Neural cell (in vitro differentiated cells): Measurements from ENCODE around the gene ZHX3. TPM values are rescaled to one million over a fixed set of nuclear protein-coding genes. Genes with fewer than 3 reads are reported as not detected.

Experiments
- H2AFZ ChIP-seq: fragments of 200-600, 300-800 bp; sonication (generic), shearing (Covaris generic); 2 replicates; pipeline ENCODE4 v1.6.0; 2014; ENCODE audit warnings: low read depth, mild to moderate bottlenecking, antibody characterized with exemption, low read length, moderate library complexity
- H3F3A ChIP-seq: fragments of 200-600 bp; shearing (Covaris generic); 2 replicates; pipeline ENCODE4 v1.6.1; 2016; ENCODE audit warnings: mild to moderate bottlenecking, moderate library complexity, mixed read lengths, antibody characterized with exemption, low read length; ENCODE audit not compliant: insufficient read depth, poor library complexity, severe bottlenecking
- H3K27ac ChIP-seq: fragments of 200-600, 300-800 bp; sonication (generic), shearing (Covaris generic); 2 replicates; pipeline ENCODE4 v1.5.1; 2014; ENCODE audit warnings: mild to moderate bottlenecking, low read length, moderate library complexity
- H3K27me3 ChIP-seq: fragments of 300-800, 200-600 bp; sonication (generic), shearing (Covaris generic); 2 replicates; pipeline ENCODE4 v1.6.0; 2014; ENCODE audit warnings: mild to moderate bottlenecking, low read depth, low read length, moderate library complexity; ENCODE audit not compliant: insufficient read depth
- H3K36me3 ChIP-seq: fragments of 300-800, 200-600 bp; sonication (generic), shearing (Covaris generic); 2 replicates; pipeline ENCODE4 v1.5.1; 2014; ENCODE audit warnings: mild to moderate bottlenecking, antibody characterized with exemption, low read length, moderate library complexity; ENCODE audit not compliant: insufficient read depth
- H3K4me2 ChIP-seq: fragments of 300-800, 200-600 bp; sonication (generic), shearing (Covaris generic); 2 replicates; pipeline ENCODE4 v1.6.0; 2014; ENCODE audit warnings: mild to moderate bottlenecking, low read length
- H3K4me3 ChIP-seq: fragments of 300-800, 200-600 bp; sonication (generic), shearing (Covaris generic); 2 replicates; pipeline ENCODE4 v1.5.1; 2014; ENCODE audit warnings: mild to moderate bottlenecking, low read length, moderate library complexity
- H3K79me2 ChIP-seq: fragments of 200-600 bp; shearing (Covaris generic); replicated peaks from 2 replicates; pipeline ENCODE4 v1.6.0; 2014; ENCODE audit warnings: mild to moderate bottlenecking, low read length, moderate library complexity; ENCODE audit not compliant: insufficient read depth
- H3K9ac ChIP-seq: fragments of 300-800, 200-600 bp; sonication (generic), shearing (Covaris generic); 2 replicates; pipeline ENCODE4 v1.6.1; 2016; ENCODE audit warnings: mild to moderate bottlenecking, low read length, mixed read lengths
- H3K9me2 ChIP-seq: fragments of 200-600 bp; shearing (Covaris generic); 2 replicates; pipeline ENCODE4 v1.6.1; 2016; ENCODE audit warnings: mild to moderate bottlenecking, low read length, mixed read lengths; ENCODE audit not compliant: insufficient read depth
- H3K9me3 ChIP-seq: fragments of 200-600, 300-800 bp; sonication (generic), shearing (Covaris generic); 2 replicates; pipeline ENCODE4 v1.6.1; 2016; ENCODE audit warnings: mild to moderate bottlenecking, mixed run types, low read length, moderate library complexity, mixed read lengths
- H4K20me1 ChIP-seq: fragments of 200-600 bp; shearing (Covaris generic); 2 replicates; pipeline ENCODE4 v1.6.1; 2016; ENCODE audit warnings: mild to moderate bottlenecking, mixed run types; ENCODE audit not compliant: insufficient read depth
- CTCF ChIP-seq: fragments of 450-650 bp; IDR thresholded peaks from 2 replicates; pipeline ENCODE4 v1.5.1; 2014; ENCODE audit warnings: antibody characterized with exemption, mild to moderate bottlenecking, moderate library complexity; ENCODE audit not compliant: poor library complexity, severe bottlenecking
- EP300 ChIP-seq: fragments of 450-650 bp; conservative IDR thresholded peaks from 2 replicates; pipeline ENCODE4 v1.6.1; 2014; ENCODE audit warnings: antibody characterized with exemption, mild to moderate bottlenecking, moderate library complexity; ENCODE audit not compliant: poor library complexity, severe bottlenecking
- EZH2 ChIP-seq: fragments of 200-600, 300-800 bp; shearing (Covaris generic), sonication (generic); IDR thresholded peaks from 2 replicates; pipeline ENCODE4 v1.6.1; 2014; ENCODE audit warnings: antibody characterized with exemption, low read length, borderline replicate concordance, mild to moderate bottlenecking; ENCODE audit not compliant: insufficient read depth, poor library complexity, severe bottlenecking
- MXI1 ChIP-seq: fragments of 450-650 bp; conservative IDR thresholded peaks from 2 replicates; pipeline ENCODE4 v1.6.1; 2014; ENCODE audit warnings: antibody characterized with exemption, mild to moderate bottlenecking; ENCODE audit not compliant: poor library complexity, severe bottlenecking
- POLR2AphosphoS5 ChIP-seq: IDR thresholded peaks from 2 replicates; pipeline ENCODE4 v1.6.1; 2012
- RAD21 ChIP-seq: fragments of 450-650 bp; conservative IDR thresholded peaks from 2 replicates; pipeline ENCODE4 v1.6.1; 2014; ENCODE audit warnings: antibody characterized with exemption, mild to moderate bottlenecking, moderate library complexity
- REST ChIP-seq: IDR thresholded peaks from 2 replicates; pipeline ENCODE4 v1.6.1; 2012; ENCODE audit warnings: borderline replicate concordance
- SMC3 ChIP-seq: fragments of 450-650 bp; conservative IDR thresholded peaks from 2 replicates; pipeline ENCODE4 v1.6.1; 2014; ENCODE audit warnings: antibody characterized with exemption, mild to moderate bottlenecking, moderate library complexity; ENCODE audit not compliant: poor library complexity
- TAF1 ChIP-seq: IDR thresholded peaks from 2 replicates; pipeline ENCODE4 v1.6.1; 2012; ENCODE audit warnings: low read depth
- polyA plus RNA-seq: library from polyadenylated mRNA; depleted of rRNA; stranded (reverse); fragments of >200 nt; gene quantifications from 2 replicates; pipeline ENCODE4 v1.2.3, GENCODE V29; 2014

The ZHX3 gene
- polyA plus RNA-seq, 1 donor from 2014 or later: 10.3 TPM

DNA sequence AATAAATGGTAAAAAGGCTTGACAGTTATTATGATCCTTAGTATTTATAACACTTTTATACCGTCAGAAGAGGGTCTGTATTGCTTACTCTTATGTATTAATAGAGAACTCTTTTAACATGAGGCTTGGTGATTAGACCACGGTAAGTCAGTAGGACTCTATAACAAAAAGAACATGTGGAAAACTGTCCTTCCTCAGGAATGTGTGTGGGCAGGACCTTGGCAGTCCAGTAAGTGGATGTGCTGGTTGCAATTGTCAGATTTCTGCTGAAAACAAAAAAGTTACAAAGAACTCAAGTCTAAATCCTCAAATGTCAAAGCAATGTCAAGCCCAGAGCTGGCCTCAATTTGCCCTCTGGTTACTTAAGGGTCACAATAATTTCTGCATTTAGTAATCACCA, 99.1 kb downstream of the ZHX3 start:
- H3K4me2 ChIP-seq: no peak overlapping the region
- H3K27ac ChIP-seq: no peak overlapping the region
- no peaks in the 10 kb centered on the region for H3K9me2 ChIP-seq
- H2AFZ ChIP-seq: no peak overlapping the region
- no peaks in the 10 kb centered on the region for H4K20me1 ChIP-seq
- no peaks in the 10 kb centered on the region for H3K79me2 ChIP-seq
- no peaks in the 10 kb centered on the region for H3K27me3 ChIP-seq
- H3K36me3 ChIP-seq: no peaks in the 10 kb centered on the region
- H3K9ac ChIP-seq: no peak overlapping the region
- no peaks in the 10 kb centered on the region for H3K9me3 ChIP-seq
- TF ChIP-seq SMC3: no peak
- no peak for TF ChIP-seq MXI1
- no peak for TF ChIP-seq REST
- no peak for TF ChIP-seq RAD21
- TF ChIP-seq CTCF: no peak
- TF ChIP-seq POLR2AphosphoS5: no peak
- TF ChIP-seq EZH2: no peak
- TF ChIP-seq EP300: no peak
- TF ChIP-seq TAF1: no peak
- H3K4me3 ChIP-seq: no peak overlapping the region
- no peaks in the 10 kb centered on the region for H3F3A ChIP-seq

- Histone ChIP-seq H3K9me2 (no peaks in the 10 kb centered on the region), H3K27me3 (no peaks in the 10 kb centered on the region), H3K4me3 (no peak overlapping the region), H3K9me3 (no peaks in the 10 kb centered on the region), H3K9ac (no peak overlapping the region), H3K79me2 (no peaks in the 10 kb centered on the region), H2AFZ (no peak overlapping the region), H3K4me2 (no peak overlapping the region), H3K27ac (no peak overlapping the region), H3K36me3 (no peaks in the 10 kb centered on the region), H4K20me1 (no peaks in the 10 kb centered on the region), H3F3A (no peaks in the 10 kb centered on the region)
- TF ChIP-seq CTCF (no peak), TAF1 (no peak), EP300 (no peak), MXI1 (no peak), POLR2AphosphoS5 (no peak), EZH2 (no peak), RAD21 (no peak), REST (no peak), SMC3 (no peak)
Measured at GRCh38 chr20:41217422-41217821, 100.1 kb downstream of the ZHX3 start.
